Fibroblast of skin of right biceps (primary cell): ENCODE measurements around the gene CROCC2.
A peak's percentile ranks its signal among the peaks of the same experiment; 100 is the strongest.

Source experiments
- DNase-seq: peaks from one replicate; pipeline ENCODE4 v3.0.0-alpha.2; 2013

Gene CROCC2

GRCh38 chr2:240909216-240909974, 3.3 kb downstream of the CROCC2 start:
- DNase-seq, result no peak

GRCh38 chr2:240911641-240912265, 5.6 kb downstream of the CROCC2 start:
- DNase-seq, result peak; percentile 15

- DNase-seq, result peak; percentile 59
Measured at GRCh38 chr2:240912878-240913809, 7.0 kb downstream of the CROCC2 start.

- DNase-seq, result peak; percentile 50
Measured at GRCh38 chr2:240913810-240914644, 7.9 kb downstream of the CROCC2 start.

- no peak for DNase-seq
Measured at GRCh38 chr2:240914645-240915525, 8.7 kb downstream of the CROCC2 start.

GRCh38 chr2:240915526-240916341, 9.6 kb downstream of the CROCC2 start:
- DNase-seq, result peak; percentile 24

GRCh38 chr2:240916571-240917008, 10.5 kb downstream of the CROCC2 start:
- peak; percentile 95 for DNase-seq

GRCh38 chr2:240917009-240917683, 11.0 kb downstream of the CROCC2 start:
- DNase-seq, result no peak

GRCh38 chr2:240917684-240918257, 11.6 kb downstream of the CROCC2 start:
- DNase-seq, result no peak

- DNase-seq, result no peak
Measured at GRCh38 chr2:240918258-240919091, 12.3 kb downstream of the CROCC2 start.

GRCh38 chr2:240919161-240919781, 13.1 kb downstream of the CROCC2 start:
- no peak for DNase-seq

GRCh38 chr2:240919786-240920782, 13.9 kb downstream of the CROCC2 start:
- DNase-seq, result no peak

GRCh38 chr2:240920783-240921231, 14.7 kb downstream of the CROCC2 start:
- DNase-seq, result no peak

- peak; percentile 96 for DNase-seq
Measured at GRCh38 chr2:240921311-240921994, 15.3 kb downstream of the CROCC2 start.

- DNase-seq, result no peak
Measured at GRCh38 chr2:240921995-240922244, 15.8 kb downstream of the CROCC2 start.
